ENCODE data around the gene COPA. TPM values are rescaled to one million over a fixed set of nuclear protein-coding genes. Genes with fewer than 3 reads are reported as not detected.
"Not testable (repeated sequence)": the region's sequence is repeated elsewhere in the genome, so short reads cannot be mapped to it uniquely, and the experiment has no call there.

Gene COPA
- total RNA-seq, 2 donors from 2014 or later: 108 to 147 TPM

GRCh38 chr1:160287769-160288168 lies 55.3 kb downstream of the COPA start:
- ATAC-seq; DNase-seq; intact Hi-C loops (cut with DNase I): not testable (repeated sequence)

GRCh38 chr1:160285506-160285905 lies 57.5 kb downstream of the COPA start:
- intact Hi-C loops (cut with DNase I): no loop called here
- DNase-seq (no peak), ATAC-seq (no peak)

GRCh38 chr1:160284782-160285344 lies 58.2 kb downstream of the COPA start, which contains the start of gene PEX19:
PEX19 (minus strand) TSS chr1:160285133; CDS start chr1:160285124, 9 bp downstream.
- intact Hi-C loops (cut with DNase I): no loop called here
- peak; percentile 94 for DNase-seq
- peak; percentile 99 to 100 for ATAC-seq

GRCh38 chr1:160284220-160284781 lies 58.7 kb downstream of the COPA start:
- intact Hi-C loops (cut with DNase I): no loop called here
- peak; percentile 53 to 64 for ATAC-seq

GRCh38 chr1:160282807-160283206 lies 60.2 kb downstream of the COPA start:
- intact Hi-C loops (cut with DNase I): no loop called here

More at GRCh38 chr1:160284220-160284781, 58.7 kb downstream of the COPA start:
- no peak for DNase-seq

GRCh38 chr1:160277987-160278386 lies 65.1 kb downstream of the COPA start:
- intact Hi-C loops (cut with DNase I): no loop called here
- no peak for DNase-seq
- ATAC-seq: no peak

More at GRCh38 chr1:160282807-160283206, 60.2 kb downstream of the COPA start:
- ATAC-seq: no peak
- DNase-seq: no peak

GRCh38 chr1:160277330-160277729 lies 65.7 kb downstream of the COPA start:
- intact Hi-C loops (cut with DNase I): no loop called here
- no peak for DNase-seq

GRCh38 chr1:160271025-160271424 lies 72.0 kb downstream of the COPA start:
- ATAC-seq: no peak
- no peak for DNase-seq
- intact Hi-C loops (cut with DNase I): no loop called here

More at GRCh38 chr1:160277330-160277729, 65.7 kb downstream of the COPA start:
- no peak for ATAC-seq

GRCh38 chr1:160267284-160267991 lies 75.6 kb downstream of the COPA start:
- intact Hi-C loops (cut with DNase I): no loop called here
- DNase-seq (no peak), ATAC-seq (no peak)

- intact Hi-C loops (cut with DNase I): no loop called here
- DNase-seq: no peak
- no peak for ATAC-seq
These were observed 78.2 kb downstream of the COPA start for GRCh38 chr1:160264795-160265307.

GRCh38 chr1:160261893-160262794 lies 80.9 kb downstream of the COPA start, which contains the start of gene DCAF8:
DCAF8 (minus strand) TSS chr1:160262549; CDS start chr1:160244008, 18,541 bp downstream.
- intact Hi-C loops (cut with DNase I): no loop called here
- ATAC-seq (peak; percentile 98), DNase-seq (peak; percentile 99)

- ATAC-seq (peak; percentile 18 to 45), DNase-seq (no peak)
- intact Hi-C loops (cut with DNase I): no loop called here
These were observed 81.5 kb downstream of the COPA start for GRCh38 chr1:160261556-160261892.

- intact Hi-C loops (cut with DNase I): no loop called here
- no peak for DNase-seq
These were observed 82.4 kb downstream of the COPA start for GRCh38 chr1:160260406-160261382.

GRCh38 chr1:160258177-160258798 lies 84.8 kb downstream of the COPA start:
- intact Hi-C loops (cut with DNase I): loop anchor here in 1 of 2 donors (10.0 kb wide), 2 partner anchors 63 to 163 kb away; partner anchors contain the start of genes CASQ1 and IGSF8
- ATAC-seq: no peak

More at GRCh38 chr1:160260406-160261382, 82.4 kb downstream of the COPA start:
- peak in 1 of 2 donors; percentile 20 for ATAC-seq

GRCh38 chr1:160257411-160258015 lies 85.5 kb downstream of the COPA start:
- DNase-seq (no peak), ATAC-seq (no peak)
- intact Hi-C loops (cut with DNase I): loop anchor here in 1 of 2 donors (10.0 kb wide), 2 partner anchors 63 to 163 kb away; partner anchors contain the start of genes CASQ1 and IGSF8

More at GRCh38 chr1:160258177-160258798, 84.8 kb downstream of the COPA start:
- no peak for DNase-seq

- DNase-seq: no peak
- peak in 1 of 2 donors; percentile 39 for ATAC-seq
- intact Hi-C loops (cut with DNase I): loop anchor here in 1 of 2 donors (10.0 kb wide), 2 partner anchors 62 to 162 kb away; partner anchors contain the start of genes CASQ1 and IGSF8
These were observed 86.5 kb downstream of the COPA start for GRCh38 chr1:160256396-160257046.
